Kidney glomerular epithelial cell (primary cell): ENCODE data around the gene TSR3.
A peak's percentile ranks its signal among the peaks of the same experiment; 100 is the strongest.
"Not testable (repeated sequence)": the region's sequence is repeated elsewhere in the genome, so short reads cannot be mapped to it uniquely, and the experiment has no call there.

ENCODE experiments used
- DNase-seq: peaks from one replicate; lab custom pipeline; 2025; lab: John Stamatoyannopoulos, UW

TSR3 gene

DNA sequence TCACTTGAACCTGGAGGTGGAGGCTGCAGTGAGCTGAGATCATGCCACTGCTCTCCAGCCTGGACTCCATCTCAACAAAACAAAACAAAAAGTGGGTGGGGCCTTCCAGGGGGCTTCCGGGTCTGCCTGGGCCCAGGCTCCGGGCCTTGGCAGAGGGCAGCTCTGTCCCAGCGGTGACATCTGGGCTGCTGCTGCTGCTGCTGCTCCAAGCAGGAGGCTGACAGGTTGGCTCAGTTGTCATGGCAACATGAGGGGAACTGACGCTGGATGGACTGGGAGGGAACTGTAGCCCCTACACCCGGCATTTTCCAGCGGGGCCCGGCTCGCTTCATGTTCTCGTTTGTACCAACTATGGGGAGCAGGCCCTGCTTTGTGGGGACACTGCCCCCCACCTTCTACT, 14.2 kb downstream of the TSR3 start:
- no peak for DNase-seq

DNA sequence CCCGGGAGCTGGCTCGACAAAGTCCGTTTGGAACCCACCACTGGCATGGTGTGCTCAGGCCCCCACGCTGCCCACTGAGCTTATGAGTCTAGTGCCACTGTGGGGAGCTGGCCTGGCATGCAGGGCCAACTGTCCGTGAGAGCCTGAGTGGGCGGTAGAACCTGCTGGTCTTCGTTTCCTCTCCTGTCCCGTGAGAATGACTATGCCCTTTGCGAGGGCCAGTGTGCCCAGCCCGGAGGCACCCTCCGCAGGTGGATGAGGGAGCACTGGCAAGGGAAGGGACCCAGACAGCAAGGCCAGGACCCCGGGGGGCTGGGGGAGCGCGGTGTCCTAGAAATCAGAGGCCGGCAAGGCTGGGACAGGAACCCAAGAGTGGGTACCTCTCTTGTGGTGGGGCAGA, 15.1 kb downstream of the TSR3 start:
- DNase-seq = no peak

DNA sequence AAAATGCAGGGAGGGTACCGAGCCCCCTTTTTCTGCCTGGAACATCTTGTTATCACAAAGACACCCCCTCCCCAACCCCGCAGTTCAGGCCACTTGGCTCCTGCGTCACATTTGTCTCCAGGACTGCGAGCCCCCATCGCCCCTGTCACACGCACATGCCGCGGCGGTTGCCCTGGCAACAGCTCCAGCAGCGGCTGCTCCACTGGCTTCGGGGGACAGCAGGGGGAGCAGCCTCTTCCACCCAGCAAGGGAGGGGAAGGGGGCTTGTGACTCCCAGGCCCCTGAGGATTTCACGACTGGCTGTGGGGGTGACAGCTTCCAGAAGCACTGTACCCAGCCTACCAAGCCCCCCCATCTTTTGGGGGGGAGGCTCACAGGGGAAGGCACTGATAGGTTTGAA, 15.7 kb downstream of the TSR3 start:
- DNase-seq = no peak

DNA sequence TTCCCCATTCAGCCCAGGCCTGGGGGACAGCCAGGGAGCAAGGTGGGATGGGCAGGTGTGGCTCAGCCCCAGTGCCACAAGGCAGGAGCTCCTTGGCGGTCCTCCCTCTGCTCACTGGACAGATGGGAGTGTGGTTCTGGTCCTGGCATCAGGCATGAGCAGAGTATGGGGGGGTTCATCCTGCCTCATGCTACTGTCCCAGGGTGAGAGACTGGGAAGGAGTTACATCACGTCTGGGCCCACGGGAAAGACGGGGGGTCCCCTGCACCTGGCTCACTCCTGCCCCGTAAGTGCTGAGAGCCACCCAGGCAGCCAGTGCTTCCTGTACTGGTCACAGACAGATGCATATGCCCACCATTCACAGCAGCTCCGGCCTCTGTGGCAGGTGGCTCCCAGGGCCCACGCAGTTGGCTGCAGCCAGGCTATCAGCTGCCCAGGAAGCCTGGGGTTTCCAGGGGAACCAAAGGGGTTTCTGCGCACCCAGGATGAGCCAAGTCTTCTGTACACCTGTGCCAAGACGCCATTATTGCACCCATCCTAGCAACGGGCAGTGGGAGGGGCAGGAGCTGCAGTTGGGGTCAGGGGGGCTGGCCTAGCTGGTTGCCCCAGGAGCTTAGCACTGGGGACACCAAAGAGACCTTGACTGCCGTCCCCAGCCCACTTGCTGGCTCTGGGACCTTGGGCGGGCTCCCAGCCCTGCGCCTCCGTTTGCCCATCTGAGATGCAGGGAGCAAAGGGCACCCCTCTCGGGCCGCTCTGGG, 16.3 kb downstream of the TSR3 start:
- DNase-seq = no peak

DNA sequence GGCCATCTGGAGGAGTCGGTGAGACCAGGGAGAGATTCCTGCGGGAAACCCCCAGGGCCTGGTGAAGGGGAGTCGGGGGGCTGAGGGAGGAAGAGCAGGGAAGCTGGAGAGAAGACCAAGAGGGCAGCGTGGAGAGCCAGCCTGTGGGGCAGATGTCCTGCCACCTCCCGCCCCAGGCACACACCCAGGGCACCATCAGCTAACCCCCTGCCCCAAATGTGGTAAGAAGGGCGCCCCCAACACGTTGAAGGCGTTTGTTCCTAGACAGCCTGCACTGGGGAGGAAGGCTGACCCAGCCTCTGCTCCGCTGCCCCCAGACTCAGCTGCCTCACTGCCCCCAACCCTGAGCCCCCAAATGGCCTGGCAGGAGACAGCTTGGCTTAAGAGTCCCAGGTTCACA, 16.9 kb downstream of the TSR3 start:
- no peak for DNase-seq

DNA sequence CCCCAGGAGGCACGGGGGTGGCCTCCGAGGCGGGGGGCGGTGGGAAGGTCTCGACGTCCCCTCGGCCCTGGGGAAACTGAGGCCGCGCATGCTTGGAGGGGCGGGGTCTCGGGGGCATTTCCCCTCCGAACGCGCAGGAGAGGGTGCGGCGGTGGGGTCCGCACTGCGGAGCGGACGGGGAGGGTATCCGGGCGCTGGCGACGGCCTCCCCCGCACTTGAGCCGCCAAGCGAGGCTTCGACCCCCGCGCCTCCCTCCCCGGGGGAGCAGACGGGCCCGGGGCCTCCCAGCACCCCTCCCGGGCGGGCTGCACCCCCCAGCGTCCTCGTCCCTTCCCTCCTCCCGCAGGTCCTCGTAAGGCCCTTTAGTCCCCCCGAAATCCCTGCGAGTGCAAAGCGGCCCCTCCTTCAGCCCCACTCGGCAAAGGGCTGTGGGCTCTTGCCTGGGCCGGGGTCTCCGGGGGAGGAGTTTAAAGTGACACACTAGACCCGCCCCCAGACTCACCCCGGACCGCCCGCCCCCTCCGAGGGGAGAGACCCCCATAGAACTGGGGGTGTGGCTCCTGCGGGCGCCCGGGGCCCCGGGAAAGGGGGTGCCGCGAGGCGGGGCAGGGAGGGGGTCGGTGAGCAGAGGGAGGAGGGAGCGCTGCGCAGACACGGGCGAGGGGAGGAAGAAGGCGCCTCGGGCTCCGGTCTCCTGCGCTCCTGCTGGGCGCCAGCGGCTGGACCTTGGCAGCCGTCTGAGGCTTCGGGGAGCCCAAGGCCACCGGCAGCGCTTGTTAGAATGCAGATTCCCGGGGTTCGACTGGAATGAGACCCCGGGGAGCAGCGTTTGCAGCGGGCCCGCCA, 17.6 kb downstream of the TSR3 start:
- DNase-seq = no peak

DNA sequence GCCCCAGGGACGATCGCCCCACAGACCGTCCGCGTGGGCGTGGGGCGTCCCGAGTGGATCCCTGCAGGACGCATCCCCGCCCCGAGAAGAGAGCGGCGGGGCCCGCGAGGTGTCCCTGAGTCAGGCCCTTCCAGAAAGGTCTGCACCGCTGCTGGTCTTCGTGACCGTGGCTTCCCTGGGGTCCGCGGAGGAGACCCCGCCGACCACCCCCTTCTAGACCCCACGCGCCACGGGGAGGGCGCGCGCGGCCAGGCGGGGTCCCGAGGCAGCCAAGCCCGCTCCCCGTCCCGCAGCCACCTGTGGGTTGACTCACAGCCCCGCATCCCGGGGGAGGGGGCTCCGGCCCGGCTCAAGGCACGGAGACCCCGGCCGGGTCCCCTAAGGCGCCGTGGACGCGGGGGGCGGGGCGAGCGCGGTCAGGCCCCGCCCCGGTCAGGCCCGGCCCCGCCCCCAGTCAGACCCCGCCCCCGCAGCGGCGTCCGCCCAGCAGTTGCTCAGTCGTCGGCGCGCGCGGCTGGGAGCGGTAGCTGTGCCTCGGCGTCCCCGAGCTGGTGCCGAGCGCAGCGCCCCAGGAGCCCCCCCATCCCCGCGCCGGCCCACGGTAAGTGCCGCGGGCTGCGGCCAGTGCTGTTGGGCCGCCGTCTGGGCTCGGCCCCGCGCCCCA, 18.4 kb downstream of the TSR3 start, which contains the start of gene BAIAP3:
BAIAP3 (plus strand) TSS at position 497 of the 664 bp plus-strand sequence. CDS start 4,905 bp downstream, outside the sequence.
- DNase-seq = no peak

DNA sequence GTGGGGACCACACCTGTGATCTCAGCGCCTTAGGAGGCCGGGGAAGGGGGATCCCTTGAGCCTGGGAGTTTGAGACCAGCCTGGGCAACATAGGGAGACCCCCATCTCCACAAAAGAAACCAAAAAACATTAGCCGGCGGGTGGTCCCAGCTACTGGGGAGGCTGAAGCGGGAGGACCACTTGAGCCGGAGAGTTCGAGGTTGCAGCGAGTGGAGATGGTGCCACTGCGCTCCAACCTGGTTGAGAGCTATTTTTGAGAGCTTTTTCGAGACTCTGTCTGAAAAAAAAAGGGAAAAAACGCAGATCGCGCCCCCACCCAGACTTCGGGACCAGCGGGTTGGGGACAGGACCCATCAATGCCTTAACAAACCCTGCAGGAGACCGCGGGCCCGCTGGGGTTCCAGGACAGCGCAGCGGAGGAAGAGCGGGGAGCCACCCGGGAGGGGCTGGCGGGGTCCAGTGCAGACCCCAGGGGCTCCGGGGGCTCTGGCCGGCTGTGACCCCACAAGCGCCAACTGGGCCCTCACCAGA, 19.0 kb downstream of the TSR3 start:
- no peak for DNase-seq

DNA sequence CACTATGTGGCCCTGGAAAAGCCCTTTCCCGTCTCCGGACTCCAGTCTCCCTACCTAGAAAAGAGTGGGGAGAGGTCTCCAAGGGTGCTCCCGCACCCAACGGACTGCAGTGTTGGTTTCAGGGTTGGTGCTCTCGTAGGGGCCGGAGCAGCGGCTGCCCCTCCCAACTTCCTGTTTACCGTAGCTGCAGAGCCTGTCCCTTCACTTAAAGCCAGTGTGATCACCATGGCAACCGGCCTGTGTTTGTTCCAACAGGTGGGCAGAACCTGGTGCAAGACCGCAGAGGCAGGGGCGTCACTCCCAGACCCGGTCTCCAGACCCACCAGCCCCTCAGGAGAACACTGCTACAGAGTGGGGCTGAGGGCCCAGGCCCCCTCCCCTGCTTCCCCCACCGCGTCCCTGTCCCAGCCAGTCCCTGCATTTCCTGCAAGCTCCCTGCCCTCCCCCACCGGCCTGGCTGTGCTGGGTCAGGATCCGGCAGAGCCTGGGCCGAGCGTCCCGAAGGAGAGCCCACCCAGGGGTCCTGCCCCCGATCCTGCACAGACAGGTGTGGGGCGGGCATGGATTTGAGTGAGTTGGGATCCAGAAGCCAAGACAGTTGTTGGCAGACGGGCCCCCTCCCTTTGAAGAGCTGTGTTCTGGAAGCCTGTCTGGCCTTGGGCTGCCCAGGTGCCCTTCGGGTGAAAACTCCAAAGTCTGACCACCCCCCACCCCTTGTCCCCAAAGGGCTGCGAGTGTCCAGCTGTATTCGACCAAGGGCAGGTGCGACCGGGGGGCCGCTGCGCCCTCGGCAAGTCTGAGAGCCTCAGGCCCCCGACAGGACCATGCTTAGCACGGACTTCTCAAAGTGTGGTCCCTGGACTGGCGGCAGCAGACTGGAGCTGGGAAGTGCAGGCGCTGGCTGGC, 19.7 kb downstream of the TSR3 start:
- peak; percentile 32 for DNase-seq

DNA sequence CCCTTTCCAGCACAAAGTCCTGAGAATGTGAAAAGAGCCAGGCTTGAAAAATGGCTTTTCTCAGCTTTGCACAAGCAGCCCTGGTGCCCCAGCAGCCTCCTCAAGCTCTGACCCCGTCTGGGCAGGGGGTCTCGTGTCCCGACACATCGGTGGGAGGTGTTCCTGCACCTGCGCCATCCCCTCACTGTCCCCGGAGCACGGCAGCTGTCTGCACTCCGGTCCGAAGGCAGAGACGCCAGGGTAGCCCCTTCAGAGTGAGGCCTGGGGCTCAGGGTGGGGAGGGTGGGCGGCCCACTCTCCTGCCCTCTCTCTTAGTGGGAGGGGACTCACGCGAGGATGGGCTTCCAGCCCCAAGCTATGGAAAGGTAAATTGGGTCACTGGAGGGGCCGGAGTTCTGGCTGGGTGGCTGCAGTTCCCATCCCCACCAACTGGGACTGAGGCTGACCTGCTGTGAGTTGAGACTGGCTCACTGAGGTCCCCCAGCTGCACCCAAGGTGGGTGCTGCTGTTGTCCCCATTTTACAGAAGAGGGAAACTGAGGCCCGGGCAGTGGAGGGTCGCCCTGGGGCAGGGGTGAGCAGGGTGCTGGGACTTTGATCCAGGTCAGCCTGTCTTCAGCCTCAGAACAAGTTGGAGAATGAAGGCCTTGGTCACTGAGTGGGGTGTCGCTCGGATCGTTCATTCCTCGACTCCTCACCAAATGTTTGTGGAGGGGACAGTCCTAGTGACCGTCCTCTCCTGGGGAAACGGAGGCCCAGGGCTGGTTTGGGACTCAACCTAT, 20.6 kb downstream of the TSR3 start:
- no peak for DNase-seq

DNA sequence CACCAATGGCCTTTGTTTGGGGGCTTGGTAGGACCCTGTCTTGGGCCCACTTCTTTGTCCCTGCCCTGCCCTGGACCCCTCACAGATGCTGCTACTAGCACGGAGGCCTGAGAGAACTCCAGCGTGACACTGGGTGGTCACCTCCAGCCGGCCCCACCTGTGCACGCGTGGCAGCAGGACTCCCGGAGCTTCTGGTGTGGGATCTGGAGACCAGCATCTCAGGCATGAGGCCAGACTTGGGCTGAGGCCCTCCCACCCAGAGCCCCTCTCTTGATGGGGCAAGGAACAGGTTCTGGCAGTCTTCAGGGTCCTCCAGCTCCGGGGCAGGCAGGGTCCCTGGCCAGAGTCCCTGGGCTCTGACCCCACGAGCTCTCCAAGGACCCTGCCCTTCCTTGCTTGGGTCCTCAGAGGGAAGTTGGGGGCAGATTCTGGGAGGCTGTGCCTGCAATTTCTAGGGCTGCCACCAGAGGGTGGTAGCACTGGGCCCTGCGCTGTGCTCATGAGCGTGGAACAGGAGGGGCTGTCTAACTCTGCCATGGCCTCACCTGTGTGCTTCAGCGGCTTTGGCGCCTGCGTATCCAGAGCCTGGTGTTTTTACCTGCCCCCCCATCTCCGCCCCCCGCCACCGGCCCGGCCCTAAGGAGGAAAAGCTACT, 21.3 kb downstream of the TSR3 start:
- DNase-seq = no peak

DNA sequence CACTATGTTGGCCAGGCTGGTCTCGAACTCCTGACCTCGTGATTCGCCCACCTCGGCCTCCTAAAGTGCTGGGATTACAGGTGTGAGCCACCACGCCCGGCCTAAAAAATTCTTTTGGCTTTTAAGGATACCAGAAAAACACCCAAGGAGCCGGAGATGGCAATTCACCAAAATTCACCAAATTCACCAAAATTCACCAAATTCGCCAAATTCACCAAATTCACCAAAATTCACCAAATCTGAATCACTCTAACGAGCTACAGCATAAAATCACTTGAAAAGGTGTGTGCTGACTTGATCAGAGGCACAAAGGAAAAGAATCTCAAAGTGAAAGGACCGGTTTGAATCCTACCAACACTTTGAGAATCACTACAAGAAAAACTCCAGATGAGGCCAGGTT, 22.7 kb downstream of the TSR3 start:
- DNase-seq = not testable (repeated sequence)

DNA sequence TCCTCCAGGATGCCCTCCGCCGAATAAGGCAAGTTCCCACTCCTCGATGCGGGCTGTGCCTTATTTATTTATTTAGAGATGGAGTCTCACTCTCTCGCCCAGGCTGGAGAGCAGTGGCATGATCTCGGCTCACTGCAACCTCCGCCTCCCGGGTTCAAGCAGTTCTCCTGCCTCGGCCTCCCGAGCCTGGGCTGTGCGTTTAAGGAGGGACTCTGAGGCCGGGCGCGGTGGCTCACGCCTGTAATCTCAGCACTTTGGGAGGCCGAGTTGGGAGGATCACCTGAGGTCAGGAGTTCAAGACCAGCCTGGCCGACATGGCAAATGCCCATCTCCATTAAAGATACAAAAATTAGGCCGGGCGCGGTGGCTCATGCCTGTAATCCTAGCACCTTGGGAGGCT, 23.5 kb downstream of the TSR3 start:
- DNase-seq = not testable (repeated sequence)

DNA sequence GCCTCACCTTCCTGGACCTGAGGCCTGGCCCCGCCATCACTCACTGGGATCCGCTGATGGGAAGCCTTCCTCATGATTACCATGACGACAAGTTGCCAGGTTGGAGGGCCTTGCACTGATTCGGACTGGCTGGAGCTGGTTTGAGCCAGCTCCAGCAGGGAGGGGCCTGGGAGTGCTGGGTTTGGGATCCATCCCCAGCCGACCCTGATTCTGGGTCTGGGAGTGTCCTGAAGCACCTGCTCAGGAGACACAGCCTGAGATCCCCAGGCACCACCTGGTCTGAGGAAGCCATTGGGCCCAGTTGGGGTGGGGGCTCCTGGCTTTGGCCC, 24.1 kb downstream of the TSR3 start:
- no peak for DNase-seq

DNA sequence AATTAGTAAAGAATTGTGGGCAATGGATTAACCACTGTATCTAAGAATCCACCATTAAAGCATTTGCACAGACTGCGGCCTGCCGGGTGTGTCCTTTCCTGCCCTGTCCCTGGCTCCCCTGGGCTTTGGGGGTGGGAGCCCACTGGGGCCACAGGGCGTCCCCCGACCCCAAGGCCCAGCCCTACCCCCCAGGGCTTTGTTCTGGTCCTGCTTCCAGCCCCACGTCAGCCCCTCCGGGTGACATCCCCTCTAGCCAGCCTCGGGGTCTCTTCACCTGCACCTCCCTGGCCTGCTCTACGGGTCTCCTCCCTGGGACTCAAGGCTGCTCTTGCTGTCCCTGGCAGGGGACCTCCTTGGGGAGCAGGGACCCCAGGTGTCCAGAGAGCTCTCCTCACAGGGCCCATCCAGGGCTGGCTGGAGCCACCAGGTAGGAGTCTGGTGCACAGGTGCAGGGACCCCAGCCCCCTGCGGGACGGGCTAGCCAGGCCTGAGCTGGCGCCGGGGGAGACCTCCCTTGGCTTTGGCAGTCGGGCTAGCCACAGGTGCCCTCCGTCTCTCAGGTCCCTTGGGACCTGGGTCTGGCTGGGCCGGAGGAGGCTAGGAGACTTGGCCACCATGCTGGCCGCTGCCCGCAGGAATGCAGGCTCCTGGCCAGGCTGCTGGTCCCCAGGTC, 24.6 kb downstream of the TSR3 start:
- no peak for DNase-seq

DNA sequence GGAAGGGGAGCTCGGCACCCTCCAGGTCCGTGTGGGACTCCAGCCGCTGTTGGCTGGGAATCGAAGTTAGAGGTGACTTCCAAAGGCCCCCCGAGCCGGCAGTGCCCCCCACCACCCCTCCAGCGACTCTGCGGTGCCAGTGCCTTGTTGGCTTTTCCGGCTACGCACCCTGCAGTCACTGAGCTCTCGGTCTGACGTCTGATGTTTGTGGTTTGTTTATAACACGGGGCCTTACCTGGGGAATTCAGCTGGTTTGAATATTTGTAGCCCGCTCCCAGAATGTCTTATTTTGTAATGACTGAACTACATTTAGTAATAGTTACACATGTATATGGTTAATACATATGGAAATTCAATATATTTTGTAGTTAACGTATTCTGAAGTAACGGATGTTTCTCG, 25.3 kb downstream of the TSR3 start:
- no peak for DNase-seq

DNA sequence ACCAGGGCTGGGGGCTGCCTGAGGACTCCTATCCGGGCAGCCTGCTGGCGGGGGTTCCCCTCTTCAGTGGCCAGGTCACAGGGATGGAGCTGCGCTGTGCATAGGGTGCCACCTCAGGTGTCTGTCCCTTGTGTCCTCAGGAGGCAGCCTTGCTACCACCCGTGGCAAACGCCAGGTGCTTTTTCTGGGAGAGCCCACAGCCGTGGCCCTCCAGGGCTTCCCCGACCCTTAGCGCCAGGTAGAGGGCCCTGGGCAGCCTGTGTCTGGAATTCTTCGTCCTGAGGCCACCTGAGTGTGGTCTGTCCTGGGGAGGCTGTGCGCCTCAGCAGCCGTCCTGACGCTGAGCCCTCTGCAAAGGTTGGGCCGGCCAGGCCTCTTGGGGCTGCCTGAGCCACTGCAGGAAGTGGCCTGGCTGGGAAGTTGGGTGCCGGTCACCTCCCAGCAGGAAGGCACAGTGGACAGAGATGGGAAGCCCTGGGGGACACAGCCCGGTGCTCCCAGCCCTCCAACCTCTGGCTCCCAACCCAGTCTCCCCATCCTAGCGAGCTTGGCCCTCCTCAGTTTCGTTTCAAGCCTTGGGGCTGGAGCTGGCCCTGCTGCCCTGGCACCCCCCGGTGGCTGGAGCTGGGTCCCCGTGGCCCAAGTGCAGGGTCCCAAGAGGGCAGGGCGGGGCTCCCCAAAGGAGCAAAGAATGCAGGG, 25.9 kb downstream of the TSR3 start:
- no peak for DNase-seq

DNA sequence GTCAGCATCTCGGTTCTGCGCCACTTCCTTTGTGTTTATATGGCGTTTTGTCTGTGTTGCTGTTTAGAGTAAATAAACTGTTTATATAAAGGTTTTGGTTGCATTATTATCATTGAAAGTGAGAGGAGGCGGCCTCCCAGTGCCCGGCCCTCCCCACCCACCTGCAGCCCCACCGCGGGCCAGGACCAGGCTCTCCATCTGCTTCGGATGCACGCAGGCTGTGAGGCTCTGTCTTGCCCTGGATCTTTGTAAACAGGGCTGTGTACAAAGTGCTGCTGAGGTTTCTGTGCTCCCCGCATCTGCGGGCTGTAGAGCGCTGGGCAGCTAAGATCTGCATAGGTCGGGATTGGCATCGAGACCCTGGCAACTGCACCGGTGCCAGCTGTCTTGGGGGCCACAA, 26.4 kb downstream of the TSR3 start:
- DNase-seq = no peak

DNA sequence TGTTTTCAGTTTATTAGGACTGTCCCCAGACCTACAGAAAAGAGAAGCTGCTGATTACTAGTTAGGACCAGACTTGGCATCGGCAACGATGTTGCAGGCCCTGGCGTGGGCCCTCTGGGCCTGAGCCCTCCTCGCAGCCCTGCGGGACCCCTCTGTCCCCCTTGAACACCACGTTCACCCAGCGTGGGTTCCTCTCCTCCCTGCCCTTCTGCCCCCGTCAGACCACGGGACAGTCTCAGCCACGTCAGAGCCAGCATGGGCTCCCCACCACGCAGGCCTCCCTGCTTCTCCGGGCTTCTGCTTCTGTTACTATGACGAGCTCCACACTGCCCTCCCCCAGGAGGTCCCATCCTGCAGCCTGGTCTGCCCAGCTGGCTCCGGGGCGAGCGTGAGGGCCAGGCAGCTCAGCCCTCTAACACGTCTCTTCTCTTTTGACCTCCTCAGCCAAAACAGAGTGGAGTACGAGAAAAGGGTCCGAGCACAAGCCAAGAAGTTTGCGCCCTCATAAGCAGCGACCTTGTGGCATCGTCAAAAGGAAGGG, 27.3 kb downstream of the TSR3 start:
- no peak for DNase-seq
